ENCODE measurements around the gene KRT84.

DNA sequence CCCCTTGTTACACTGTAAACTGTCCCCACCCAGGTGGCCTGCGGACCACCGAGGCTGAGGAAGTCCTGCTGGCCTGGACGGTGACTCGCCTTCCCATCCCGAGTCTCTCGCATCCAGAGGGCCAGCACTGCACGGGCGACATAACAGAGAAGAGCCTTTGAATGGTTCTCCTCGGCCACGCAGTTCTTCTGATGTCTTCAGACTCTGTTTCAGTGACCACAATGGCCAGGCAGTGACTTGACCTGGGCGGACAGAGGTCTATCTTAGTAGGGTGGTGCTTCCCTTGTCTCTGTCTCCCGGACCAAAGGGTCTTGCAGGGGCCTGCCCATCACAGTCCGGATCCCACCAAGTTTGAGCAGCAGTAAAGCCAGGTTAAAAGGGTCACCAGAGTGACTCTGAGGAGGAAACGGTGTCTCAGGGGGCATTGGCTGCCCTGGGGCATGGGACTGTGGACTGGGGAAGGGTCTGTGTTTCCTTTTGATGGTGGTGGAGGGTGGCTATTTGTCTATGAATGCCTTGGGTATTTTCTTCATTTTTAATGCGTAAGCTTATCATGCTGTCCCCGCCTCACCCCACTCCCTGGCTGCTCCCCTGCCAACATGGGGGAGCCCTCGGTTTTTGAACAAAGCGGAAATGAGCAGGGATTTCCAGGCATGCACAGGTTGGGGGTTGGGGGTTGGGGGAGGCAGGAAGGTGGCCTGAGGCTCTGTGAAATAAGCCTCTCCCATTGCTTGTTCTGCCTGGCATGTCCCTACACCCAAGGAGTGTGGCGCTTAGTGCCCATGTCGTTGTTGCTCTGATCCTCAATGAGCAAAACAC lies 28.5 kb downstream of the KRT84 start:
- no peak for TF ChIP-seq POLR2A (IDR thresholded peaks at IDR 0.05)
- TF ChIP-seq, protein P1, sequence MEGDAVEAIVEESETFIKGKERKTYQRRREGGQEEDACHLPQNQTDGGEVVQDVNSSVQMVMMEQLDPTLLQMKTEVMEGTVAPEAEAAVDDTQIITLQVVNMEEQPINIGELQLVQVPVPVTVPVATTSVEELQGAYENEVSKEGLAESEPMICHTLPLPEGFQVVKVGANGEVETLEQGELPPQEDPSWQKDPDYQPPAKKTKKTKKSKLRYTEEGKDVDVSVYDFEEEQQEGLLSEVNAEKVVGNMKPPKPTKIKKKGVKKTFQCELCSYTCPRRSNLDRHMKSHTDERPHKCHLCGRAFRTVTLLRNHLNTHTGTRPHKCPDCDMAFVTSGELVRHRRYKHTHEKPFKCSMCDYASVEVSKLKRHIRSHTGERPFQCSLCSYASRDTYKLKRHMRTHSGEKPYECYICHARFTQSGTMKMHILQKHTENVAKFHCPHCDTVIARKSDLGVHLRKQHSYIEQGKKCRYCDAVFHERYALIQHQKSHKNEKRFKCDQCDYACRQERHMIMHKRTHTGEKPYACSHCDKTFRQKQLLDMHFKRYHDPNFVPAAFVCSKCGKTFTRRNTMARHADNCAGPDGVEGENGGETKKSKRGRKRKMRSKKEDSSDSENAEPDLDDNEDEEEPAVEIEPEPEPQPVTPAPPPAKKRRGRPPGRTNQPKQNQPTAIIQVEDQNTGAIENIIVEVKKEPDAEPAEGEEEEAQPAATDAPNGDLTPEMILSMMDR (IDR thresholded peaks at IDR 0.05) = no peak
